ENCODE results near the gene SHANK1. TPM values are rescaled to one million over a fixed set of nuclear protein-coding genes. Genes with fewer than 3 reads are reported as not detected.
"Not testable (repeated sequence)": the region's sequence is repeated elsewhere in the genome, so short reads cannot be mapped to it uniquely, and the experiment has no call there.

The SHANK1 gene
- total and polyA plus RNA-seq, 2 of the 4 experiments (the other 2 are of a cell fraction), result 6.1 to 6.7 TPM

GRCh38 chr19:50620394-50620906, 99.2 kb downstream of the SHANK1 start:
- H3K9me1 ChIP-seq (ENCODE audit: insufficient read depth, low read length); H3K14ac ChIP-seq (replicated peaks; ENCODE audit: low read depth, low read length); H4K20me1 ChIP-seq (ENCODE audit: insufficient read depth, low read length); POLR2A ChIA-PET (ENCODE audit: unreplicated experiment); H3K27ac ChIP-seq (ENCODE audit: insufficient read depth, low read length); H3K56ac ChIP-seq (ENCODE audit: extremely low read depth, insufficient read depth, low read length); intact Hi-C loops (cut with micrococcal nuclease); H3K18ac ChIP-seq (ENCODE audit: low read depth, low read length); H3K9me3 ChIP-seq (ENCODE audit: control insufficient read depth, insufficient read depth, low read length); dilution Hi-C loops (cut with HindIII; ENCODE audit: low sequenced_read_pairs, unreplicated experiment); DNase-seq; CTCF ChIA-PET; H3K4me2 ChIP-seq (ENCODE audit: low read depth, low read length); H2BK5ac ChIP-seq (ENCODE audit: low read depth, low read length, poor library complexity, severe bottlenecking); in situ Hi-C loops (cut with MboI; ENCODE audit: low sequenced_read_pairs); H2BK120ac ChIP-seq (ENCODE audit: low read depth, low read length); H2AFZ ChIP-seq (replicated peaks; ENCODE audit: low read length, poor library complexity); H2AK5ac ChIP-seq (ENCODE audit: low read depth, low read length); H4K8ac ChIP-seq (ENCODE audit: low read depth in 2 of 2, low read length in 2 of 2); BruUV-seq (replicated peaks); H4K5ac ChIP-seq (ENCODE audit: low read depth, low read length); H2BK20ac ChIP-seq (ENCODE audit: low read depth, low read length); H3K27me3 ChIP-seq (ENCODE audit: control insufficient read depth, insufficient read depth, low read length); H3K36me3 ChIP-seq (ENCODE audit: control insufficient read depth, insufficient read depth, low read length); H3K4me3 ChIP-seq (ENCODE audit: insufficient read depth, low read depth, low read length); H3K4me1 ChIP-seq (ENCODE audit: control insufficient read depth, insufficient read depth, low read length); ATAC-seq (ENCODE audit: low read depth); H2BK15ac ChIP-seq (ENCODE audit: low read depth, low read length); H4K91ac ChIP-seq (ENCODE audit: insufficient read depth, low read depth, low read length); H3K79me1 ChIP-seq (ENCODE audit: low read depth in 1 of 2, low read length in 2 of 2); H3K9ac ChIP-seq (ENCODE audit: low read depth, low read length); H2AK9ac ChIP-seq (replicated peaks; ENCODE audit: low read depth, low read length, poor library complexity); H3K4ac ChIP-seq (ENCODE audit: low read depth, low read length); H3K23ac ChIP-seq (ENCODE audit: low read depth, low read length): not testable (repeated sequence)
- WGBS, 2 experiments (ENCODE audit: extremely low coverage in 2 of 2, insufficient read length in 1 of 2), result no CpG with 5 or more reads among the region's 5 CpGs

GRCh38 chr19:50619184-50619583, 100.4 kb downstream of the SHANK1 start:
- ATAC-seq (ENCODE audit: low read depth); DNase-seq; H3K4ac ChIP-seq (ENCODE audit: low read depth, low read length); H3K27ac ChIP-seq (ENCODE audit: insufficient read depth, low read length); H3K79me1 ChIP-seq (ENCODE audit: low read depth in 1 of 2, low read length in 2 of 2); H2AK5ac ChIP-seq (ENCODE audit: low read depth, low read length); H3K14ac ChIP-seq (replicated peaks; ENCODE audit: low read depth, low read length); H3K4me2 ChIP-seq (ENCODE audit: low read depth, low read length); H3K23ac ChIP-seq (ENCODE audit: low read depth, low read length); H3K4me1 ChIP-seq (ENCODE audit: control insufficient read depth, insufficient read depth, low read length); H3K4me3 ChIP-seq (ENCODE audit: insufficient read depth, low read depth, low read length); H2BK20ac ChIP-seq (ENCODE audit: low read depth, low read length); H3K27me3 ChIP-seq (ENCODE audit: control insufficient read depth, insufficient read depth, low read length); H3K9me1 ChIP-seq (ENCODE audit: insufficient read depth, low read length); H4K20me1 ChIP-seq (ENCODE audit: insufficient read depth, low read length); dilution Hi-C loops (cut with HindIII; ENCODE audit: low sequenced_read_pairs, unreplicated experiment); CTCF ChIA-PET; H3K36me3 ChIP-seq (ENCODE audit: control insufficient read depth, insufficient read depth, low read length); BruUV-seq (replicated peaks); H3K56ac ChIP-seq (ENCODE audit: extremely low read depth, insufficient read depth, low read length); H3K18ac ChIP-seq (ENCODE audit: low read depth, low read length); H2BK5ac ChIP-seq (ENCODE audit: low read depth, low read length, poor library complexity, severe bottlenecking); intact Hi-C loops (cut with micrococcal nuclease); H2AFZ ChIP-seq (replicated peaks; ENCODE audit: low read length, poor library complexity); POLR2A ChIA-PET (ENCODE audit: unreplicated experiment); H3K9me3 ChIP-seq (ENCODE audit: control insufficient read depth, insufficient read depth, low read length); in situ Hi-C loops (cut with MboI; ENCODE audit: low sequenced_read_pairs); H3K9ac ChIP-seq (ENCODE audit: low read depth, low read length); H4K91ac ChIP-seq (ENCODE audit: insufficient read depth, low read depth, low read length); H2BK15ac ChIP-seq (ENCODE audit: low read depth, low read length); H2BK120ac ChIP-seq (ENCODE audit: low read depth, low read length); H4K8ac ChIP-seq (ENCODE audit: low read depth in 2 of 2, low read length in 2 of 2); H4K5ac ChIP-seq (ENCODE audit: low read depth, low read length); H2AK9ac ChIP-seq (replicated peaks; ENCODE audit: low read depth, low read length, poor library complexity): not testable (repeated sequence)
- WGBS, 2 experiments (ENCODE audit: extremely low coverage in 2 of 2, insufficient read length in 1 of 2), result 92% methylated on average over 3 of the region's 5 CpGs; no CpG with 5 or more reads in 1 of the 2 experiments
